Activated CD8-positive, alpha-beta memory T cell treated with anti-CD3 and anti-CD28 coated beads for 36 hours (primary cell): ENCODE measurements around the gene INTS4. TPM values are rescaled to one million over a fixed set of nuclear protein-coding genes. Genes with fewer than 3 reads are reported as not detected.

Experiments
- CTCF ChIA-PET: fragments of 350-600 bp; sonication (Branson Sonifier 250); formaldehyde crosslinking; loops from one replicate; lab custom pipeline; 2021; ENCODE audit warnings: antibody characterized with exemption; lab: Charles Lee
- POLR2A ChIA-PET: fragments of 350-600 bp; sonication (Branson Sonifier 250); formaldehyde crosslinking; loops from one replicate; lab custom pipeline; 2021; ENCODE audit warnings: antibody characterized with exemption; lab: Charles Lee
- total RNA-seq, 2 experiments: library from RNA; stranded (reverse); gene quantifications; one replicate each; pipeline ENCODE4 v1.2.3, GENCODE V29; 2021

The INTS4 gene
- total RNA-seq, 2 experiments from 2014 or later = 48.0 to 49.0 TPM

GRCh38 chr11:77842441-77843121 is 151.9 kb downstream of the INTS4 start:
- ChIA-PET CTCF (no interaction called here), POLR2A (no interaction called here)

GRCh38 chr11:77833302-77833701 is 161.2 kb downstream of the INTS4 start:
- ChIA-PET POLR2A (no interaction called here), CTCF (no interaction called here)

GRCh38 chr11:77828926-77829325 is 165.5 kb downstream of the INTS4 start:
- ChIA-PET POLR2A (no interaction called here), CTCF (no interaction called here)

Other genes starting within 250 kb of the INTS4 start
- gene RSF1, start 173.9 kb downstream of the INTS4 start, total RNA-seq = 10 to 100 TPM; 40.5 to 47.6 TPM
- gene AAMDC, start 173.5 kb downstream of the INTS4 start, total RNA-seq = 1 to 10 TPM; 2.6 to 3.8 TPM
- under 1 TPM in 1 of 2 experiments, not detected in 1; 0.27 TPM for gene KCTD14, start 28.6 kb upstream of the INTS4 start, total RNA-seq
- not detected for gene THRSP, start 69.2 kb upstream of the INTS4 start, total RNA-seq
- gene NDUFC2, start 85.2 kb upstream of the INTS4 start, total RNA-seq = 100 to 1,000 TPM; 218 to 219 TPM
- gene ALG8, start 145.0 kb upstream of the INTS4 start, total RNA-seq = 10 to 100 TPM; 48.6 to 52.9 TPM
- gene KCTD21, start 194.0 kb upstream of the INTS4 start, total RNA-seq = 1 to 10 TPM; 3.9 to 4.9 TPM
- 1 to 10 TPM; 4.5 to 5.5 TPM for gene USP35, start 194.3 kb upstream of the INTS4 start, total RNA-seq